ENCODE measurements around the gene FAM53A.

DNA sequence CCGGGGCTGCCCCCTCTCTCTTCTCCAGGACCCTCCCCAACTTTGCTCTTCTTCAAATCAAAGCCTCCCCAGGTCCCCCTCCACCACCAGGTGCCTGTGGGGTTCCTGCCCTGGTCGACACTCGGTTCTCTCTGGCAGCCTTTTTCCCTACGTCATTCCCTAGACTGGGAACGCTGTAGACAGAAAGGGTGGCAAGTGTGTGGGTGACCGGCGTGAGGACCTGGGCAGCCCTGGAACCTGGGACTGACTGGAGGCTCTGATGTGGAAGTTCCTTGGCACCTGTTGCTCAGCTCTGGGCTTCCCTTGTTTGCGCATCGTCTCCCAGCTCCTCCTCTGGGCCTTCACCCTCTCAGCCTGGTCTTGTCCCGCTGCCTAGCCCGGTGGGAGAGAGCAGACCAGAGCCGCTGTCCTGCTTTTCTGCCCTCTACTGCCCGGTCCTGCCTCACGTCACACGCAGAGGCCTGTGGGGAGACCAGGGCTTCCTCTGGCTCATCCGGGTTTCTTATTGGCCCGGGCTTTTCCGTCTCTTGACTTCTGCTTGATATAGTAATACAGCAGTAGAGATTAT is 38.5 kb upstream of the FAM53A start:
- TF ChIP-seq POLR2A (IDR thresholded peaks at IDR 0.05) = no peak
- TF ChIP-seq, protein P1, sequence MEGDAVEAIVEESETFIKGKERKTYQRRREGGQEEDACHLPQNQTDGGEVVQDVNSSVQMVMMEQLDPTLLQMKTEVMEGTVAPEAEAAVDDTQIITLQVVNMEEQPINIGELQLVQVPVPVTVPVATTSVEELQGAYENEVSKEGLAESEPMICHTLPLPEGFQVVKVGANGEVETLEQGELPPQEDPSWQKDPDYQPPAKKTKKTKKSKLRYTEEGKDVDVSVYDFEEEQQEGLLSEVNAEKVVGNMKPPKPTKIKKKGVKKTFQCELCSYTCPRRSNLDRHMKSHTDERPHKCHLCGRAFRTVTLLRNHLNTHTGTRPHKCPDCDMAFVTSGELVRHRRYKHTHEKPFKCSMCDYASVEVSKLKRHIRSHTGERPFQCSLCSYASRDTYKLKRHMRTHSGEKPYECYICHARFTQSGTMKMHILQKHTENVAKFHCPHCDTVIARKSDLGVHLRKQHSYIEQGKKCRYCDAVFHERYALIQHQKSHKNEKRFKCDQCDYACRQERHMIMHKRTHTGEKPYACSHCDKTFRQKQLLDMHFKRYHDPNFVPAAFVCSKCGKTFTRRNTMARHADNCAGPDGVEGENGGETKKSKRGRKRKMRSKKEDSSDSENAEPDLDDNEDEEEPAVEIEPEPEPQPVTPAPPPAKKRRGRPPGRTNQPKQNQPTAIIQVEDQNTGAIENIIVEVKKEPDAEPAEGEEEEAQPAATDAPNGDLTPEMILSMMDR (IDR thresholded peaks at IDR 0.05 in 8 of 11, conservative IDR thresholded peaks at IDR 0.05 in 3 of 11) = no peak
